CD14-positive monocyte (primary cell): ENCODE measurements around the gene DYNLT3. TPM values are rescaled to one million over a fixed set of nuclear protein-coding genes. Genes with fewer than 3 reads are reported as not detected.

ENCODE experiments used
- DNase-seq, 3 donors: peaks; one replicate each; pipeline ENCODE4 v3.0.0-alpha.2; 2011 to 2022
- H2AFZ ChIP-seq: 2 replicates; pipeline ENCODE4 v1.6.0; 2012; ENCODE audit warnings: mild to moderate bottlenecking, low read depth, low read length, inconsistent platforms; ENCODE audit not compliant: insufficient read depth, poor library complexity, severe bottlenecking
- H3K27ac ChIP-seq, 2 donors: 1 replicate in 1 of 2; 2 replicates in 1 of 2; pipeline ENCODE4 v1.5.1; 2012 to 2013; ENCODE audit warnings: low read length in 2 of 2, control low read depth in 1 of 2, inconsistent platforms in 1 of 2, low read depth in 1 of 2, mild to moderate bottlenecking in 1 of 2
- H3K27me3 ChIP-seq, 2 donors: one replicate each; pipeline versions ENCODE4 v1.6.0 to v1.6.1; 2011 to 2013; ENCODE audit warnings: low read length in 2 of 2; ENCODE audit not compliant: control insufficient read depth in 2 of 2, insufficient read depth in 2 of 2
- H3K36me3 ChIP-seq, 2 donors: replicated peaks in 1 of 2; 1 replicate in 1 of 2; 2 replicates in 1 of 2; pipeline versions ENCODE4 v1.5.1 to v1.6.1; 2012 to 2013; ENCODE audit warnings: low read length in 2 of 2, control low read depth in 1 of 2, inconsistent platforms in 1 of 2, mild to moderate bottlenecking in 1 of 2; ENCODE audit not compliant: insufficient read depth in 2 of 2, control insufficient read depth in 1 of 2
- H3K4me1 ChIP-seq, 2 donors: 1 replicate in 1 of 2; 2 replicates in 1 of 2; pipeline versions ENCODE4 v1.5.1 to v1.6.1; 2012 to 2013; ENCODE audit warnings: low read length in 2 of 2, control low read depth in 1 of 2, inconsistent platforms in 1 of 2, mild to moderate bottlenecking in 1 of 2, moderate library complexity in 1 of 2; ENCODE audit not compliant: insufficient read depth in 2 of 2, control insufficient read depth in 1 of 2
- H3K4me2 ChIP-seq: replicated peaks from 2 replicates; pipeline ENCODE3; 2012; ENCODE audit warnings: low read length, moderate library complexity, mild to moderate bottlenecking; ENCODE audit not compliant: poor library complexity, severe bottlenecking; ENCODE audit errors: extremely low read depth
- H3K4me3 ChIP-seq, 3 experiments: fragments of 200-600 bp in 1 of 3; sonication (generic) in 1 of 3; replicated peaks in 1 of 3; 1 replicate in 2 of 3; 2 replicates in 1 of 3; pipeline ENCODE4 v1.5.1; 2011 to 2013; ENCODE audit warnings: low read length in 3 of 3, mild to moderate bottlenecking in 3 of 3, control low read depth in 2 of 3, low read depth in 2 of 3, inconsistent platforms in 1 of 3, moderate library complexity in 1 of 3
- H3K79me2 ChIP-seq: 2 replicates; pipeline ENCODE4 v1.6.0; 2012; ENCODE audit warnings: mild to moderate bottlenecking, control low read depth, inconsistent platforms, low read length, moderate library complexity; ENCODE audit not compliant: insufficient read depth
- H3K9ac ChIP-seq: 2 replicates; pipeline ENCODE4 v1.6.0; 2017; ENCODE audit warnings: low read length, mild to moderate bottlenecking; ENCODE audit not compliant: insufficient read depth, poor library complexity, severe bottlenecking
- H3K9me3 ChIP-seq, 2 donors: replicated peaks in 1 of 2; 1 replicate in 1 of 2; 2 replicates in 1 of 2; pipeline versions ENCODE4 v1.5.1 to v1.6.1; 2012 to 2013; ENCODE audit warnings: low read length in 2 of 2, control low read depth in 1 of 2; ENCODE audit not compliant: control insufficient read depth in 1 of 2, insufficient read depth in 1 of 2
- H4K20me1 ChIP-seq: 2 replicates; pipeline ENCODE4 v1.6.0; 2012; ENCODE audit warnings: mild to moderate bottlenecking, low read length, control low read depth, moderate library complexity; ENCODE audit not compliant: insufficient read depth
- H3K27ac Mint-ChIP-seq, 7 donors: one replicate each; pipeline ENCODE4 v1.8.0; 2020; ENCODE audit warnings: mild to moderate bottlenecking in 7 of 7, mixed read lengths in 7 of 7, moderate library complexity in 6 of 7, inconsistent platforms in 2 of 7
- H3K27me3 Mint-ChIP-seq, 3 donors: one replicate each; pipeline ENCODE4 v1.8.0; 2021 to 2022; ENCODE audit warnings: low read depth in 3 of 3, mild to moderate bottlenecking in 3 of 3, mixed read lengths in 3 of 3, moderate library complexity in 3 of 3, inconsistent platforms in 1 of 3
- H3K36me3 Mint-ChIP-seq, 2 donors: one replicate each; pipeline ENCODE4 v1.8.0; 2020; ENCODE audit warnings: mixed read lengths in 2 of 2, inconsistent platforms in 1 of 2, mild to moderate bottlenecking in 1 of 2
- H3K4me1 Mint-ChIP-seq: one replicate; pipeline ENCODE4 v1.8.0; 2020; ENCODE audit warnings: mild to moderate bottlenecking, mixed read lengths
- H3K4me3 Mint-ChIP-seq, 2 donors: one replicate each; pipeline ENCODE4 v1.8.0; 2020; ENCODE audit warnings: mild to moderate bottlenecking in 2 of 2, mixed read lengths in 2 of 2, moderate library complexity in 1 of 2
- H3K9me3 Mint-ChIP-seq, 7 donors: one replicate each; pipeline ENCODE4 v1.8.0; 2020 to 2022; ENCODE audit warnings: mixed read lengths in 7 of 7, mild to moderate bottlenecking in 6 of 7, moderate library complexity in 6 of 7, inconsistent platforms in 2 of 7
- WGBS: methylation state at CpG from one replicate; pipeline ENCODE4 v1.1.5; 2013; ENCODE audit warnings: missing lambda C conversion rate; ENCODE audit not compliant: insufficient coverage; 5-methylcytosine and 5-hydroxymethylcytosine counted together
- intact Hi-C, 2 donors: fragments of 100-400 bp; cut with micrococcal nuclease; formaldehyde crosslinking; loops; one replicate each; pipeline versions ENCODE4 v1.15.0 to v1.15.1; 2023
- polyA plus RNA-seq, 3 donors: library from polyadenylated mRNA; depleted of rRNA in 1 of 3; unstranded in 2 of 3; stranded (reverse) in 1 of 3; fragments of 300-500 nt in 2 of 3; fragments of >200 nt in 1 of 3; fragmentation: Illumina TruSeq in 2 of 3; gene quantifications; 1 replicate in 2 of 3; 2 replicates in 1 of 3; pipeline ENCODE4 v1.2.3, GENCODE V29; 2012 to 2021
- TF ChIP-seq, protein P1 (sequence below): fragments of 200-600 bp; IDR thresholded peaks from one replicate; pipeline ENCODE4 v1.8.0; 2022; ENCODE audit warnings: antibody characterized with exemption, mild to moderate bottlenecking

The DYNLT3 gene
- polyA plus RNA-seq, 3 donors = 9.4 to 21.9 (median 15.2) TPM

GRCh38 chrX:37829721-37830120 lies 17.6 kb downstream of the DYNLT3 start:
- H3K79me2 ChIP-seq = no peaks in the 10 kb centered on the region
- H3K4me3 ChIP-seq = no peak overlapping the region
- no peaks in the 10 kb centered on the region for H3K9me3 ChIP-seq
- no CpG with 5 or more reads among the region's 1 CpG for WGBS
- no peak overlapping the region for H3K27ac ChIP-seq
- intact Hi-C loops = loop anchor here (5.0 to 10.0 kb wide), 2 partner anchors 82 to 85 kb away; no protein-coding TSS in a partner anchor
- H3K4me3 Mint-ChIP-seq = no peak overlapping the region
- peaks cover 0 to 1% (median 0%) of the 10 kb centered on the region in 7 donors for H3K9me3 Mint-ChIP-seq
- no peaks in the 10 kb centered on the region for H3K36me3 ChIP-seq
- no peak overlapping the region for H3K4me2 ChIP-seq
- H2AFZ ChIP-seq = no peak overlapping the region
- H3K27me3 Mint-ChIP-seq = peaks cover 0 to 9% (median 0%) of the 10 kb centered on the region in 3 donors
- H3K27ac Mint-ChIP-seq = peak overlapping the region in 2 of 7 donors; percentile 19 to 30
- H3K27me3 ChIP-seq = peaks cover 0 to 3% of the 10 kb centered on the region in 2 donors
- H3K9ac ChIP-seq = no peak overlapping the region
- H3K4me1 ChIP-seq = peaks cover 8 to 18% of the 10 kb centered on the region in 2 donors
- peaks cover 22% of the 10 kb centered on the region for H3K4me1 Mint-ChIP-seq
- H4K20me1 ChIP-seq = no peaks in the 10 kb centered on the region
- TF ChIP-seq, protein P1, sequence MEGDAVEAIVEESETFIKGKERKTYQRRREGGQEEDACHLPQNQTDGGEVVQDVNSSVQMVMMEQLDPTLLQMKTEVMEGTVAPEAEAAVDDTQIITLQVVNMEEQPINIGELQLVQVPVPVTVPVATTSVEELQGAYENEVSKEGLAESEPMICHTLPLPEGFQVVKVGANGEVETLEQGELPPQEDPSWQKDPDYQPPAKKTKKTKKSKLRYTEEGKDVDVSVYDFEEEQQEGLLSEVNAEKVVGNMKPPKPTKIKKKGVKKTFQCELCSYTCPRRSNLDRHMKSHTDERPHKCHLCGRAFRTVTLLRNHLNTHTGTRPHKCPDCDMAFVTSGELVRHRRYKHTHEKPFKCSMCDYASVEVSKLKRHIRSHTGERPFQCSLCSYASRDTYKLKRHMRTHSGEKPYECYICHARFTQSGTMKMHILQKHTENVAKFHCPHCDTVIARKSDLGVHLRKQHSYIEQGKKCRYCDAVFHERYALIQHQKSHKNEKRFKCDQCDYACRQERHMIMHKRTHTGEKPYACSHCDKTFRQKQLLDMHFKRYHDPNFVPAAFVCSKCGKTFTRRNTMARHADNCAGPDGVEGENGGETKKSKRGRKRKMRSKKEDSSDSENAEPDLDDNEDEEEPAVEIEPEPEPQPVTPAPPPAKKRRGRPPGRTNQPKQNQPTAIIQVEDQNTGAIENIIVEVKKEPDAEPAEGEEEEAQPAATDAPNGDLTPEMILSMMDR = no peak
- H3K36me3 Mint-ChIP-seq = no peaks in the 10 kb centered on the region
- DNase-seq = peak in 1 of 3 donors; percentile 18

GRCh38 chrX:37825215-37825842 lies 22.0 kb downstream of the DYNLT3 start:
- no peak overlapping the region for H3K27ac ChIP-seq
- Mint-ChIP-seq H3K9me3 (no peaks in the 10 kb centered on the region), H3K4me3 (peak overlapping the region in 1 of 2 donors; percentile 21), H3K27me3 (peaks cover 0 to 10% (median 0%) of the 10 kb centered on the region in 3 donors), H3K4me1 (peaks cover 49% of the 10 kb centered on the region), H3K36me3 (peaks cover 0 to 2% of the 10 kb centered on the region in 2 donors), H3K27ac (peak overlapping the region in 2 of 7 donors; percentile 54 to 85)
- peaks cover 0 to 2% of the 10 kb centered on the region in 2 donors for H3K27me3 ChIP-seq
- H3K9me3 ChIP-seq = no peaks in the 10 kb centered on the region
- TF ChIP-seq, protein P1 = peak; percentile 77
- no CpG with 5 or more reads among the region's 3 CpGs for WGBS
- no peaks in the 10 kb centered on the region for H3K36me3 ChIP-seq
- no peak overlapping the region for H3K9ac ChIP-seq
- intact Hi-C loops = loop anchor here (5.0 to 10.0 kb wide), 2 partner anchors 78 to 81 kb away; no protein-coding TSS in a partner anchor
- H4K20me1 ChIP-seq = no peaks in the 10 kb centered on the region
- no peak overlapping the region for H3K4me3 ChIP-seq
- no peaks in the 10 kb centered on the region for H3K79me2 ChIP-seq
- no peak overlapping the region for H2AFZ ChIP-seq
- H3K4me2 ChIP-seq = peak overlapping the region; percentile 13
- H3K4me1 ChIP-seq = peaks cover 28 to 42% of the 10 kb centered on the region in 2 donors
- peak; percentile 29 to 57 (median 45) for DNase-seq
